ENCODE data around the gene ACRV1. TPM values are rescaled to one million over a fixed set of nuclear protein-coding genes. Genes with fewer than 3 reads are reported as not detected.

The ACRV1 gene
- total and polyA plus RNA-seq, 2 of the 4 experiments (the other 2 are of a cell fraction), result not detected

- Histone ChIP-seq H4K8ac (ENCODE audit: low read depth in 2 of 2, low read length in 2 of 2) (no peak overlapping the region), H2AK9ac (replicated peaks; ENCODE audit: low read depth, low read length, poor library complexity) (no peak overlapping the region), H3K14ac (replicated peaks; ENCODE audit: low read depth, low read length) (no peak overlapping the region), H2BK120ac (ENCODE audit: low read depth, low read length) (no peak overlapping the region), H2BK5ac (ENCODE audit: low read depth, low read length, poor library complexity, severe bottlenecking) (no peak overlapping the region), H3K4me2 (ENCODE audit: low read depth, low read length) (no peak overlapping the region), H3K9me3 (ENCODE audit: control insufficient read depth, insufficient read depth, low read length) (no peaks in the 10 kb centered on the region), H2AFZ (replicated peaks; ENCODE audit: low read length, poor library complexity) (no peak overlapping the region), H3K9ac (ENCODE audit: low read depth, low read length) (no peak overlapping the region), H4K20me1 (ENCODE audit: insufficient read depth, low read length) (no peaks in the 10 kb centered on the region), H3K36me3 (ENCODE audit: control insufficient read depth, insufficient read depth, low read length) (no peaks in the 10 kb centered on the region), H4K5ac (ENCODE audit: low read depth, low read length) (no peak overlapping the region), H3K4ac (ENCODE audit: low read depth, low read length) (no peak overlapping the region), H3K27me3 (ENCODE audit: control insufficient read depth, insufficient read depth, low read length) (no peaks in the 10 kb centered on the region), H3K18ac (ENCODE audit: low read depth, low read length) (no peak overlapping the region), H2BK15ac (ENCODE audit: low read depth, low read length) (no peak overlapping the region), H3K4me3 (ENCODE audit: insufficient read depth, low read depth, low read length) (no peak overlapping the region), H3K4me1 (ENCODE audit: control insufficient read depth, insufficient read depth, low read length) (no peaks in the 10 kb centered on the region), H3K56ac (ENCODE audit: extremely low read depth, insufficient read depth, low read length) (no peak overlapping the region), H2AK5ac (ENCODE audit: low read depth, low read length) (no peak overlapping the region), H3K79me1 (ENCODE audit: low read depth in 1 of 2, low read length in 2 of 2) (no peaks in the 10 kb centered on the region), H3K9me1 (ENCODE audit: insufficient read depth, low read length) (no peaks in the 10 kb centered on the region; the same call in 1 of the 2 replicates), H4K91ac (ENCODE audit: insufficient read depth, low read depth, low read length) (no peak overlapping the region), H3K27ac (ENCODE audit: insufficient read depth, low read length) (no peak overlapping the region), H2BK20ac (ENCODE audit: low read depth, low read length) (no peak overlapping the region), H3K23ac (ENCODE audit: low read depth, low read length) (no peak overlapping the region)
- ChIA-PET CTCF (interaction anchor here (1.4 kb wide), 1 partner anchor 10 kb away, joined by 5 read pairs; no protein-coding TSS in a partner anchor), POLR2A (ENCODE audit: unreplicated experiment) (no interaction called here)
- in situ Hi-C loops (cut with MboI; ENCODE audit: low sequenced_read_pairs) (no loop called here), intact Hi-C loops (cut with micrococcal nuclease) (no loop called here), dilution Hi-C loops (cut with HindIII; ENCODE audit: low sequenced_read_pairs, unreplicated experiment) (no loop called here)
- no peak for ATAC-seq (ENCODE audit: low read depth)
- TF ChIP-seq SMC3 (IDR thresholded peaks at IDR 0.05; ENCODE audit: low read depth, low read length), result no peak
- no peak for TF ChIP-seq FOS (IDR thresholded peaks at IDR 0.05; ENCODE audit: low read depth, low read length)
- TF ChIP-seq MAZ (IDR thresholded peaks at IDR 0.05; ENCODE audit: borderline replicate concordance, low read depth, low read length), result no peak
- no peak for TF ChIP-seq MXI1 (IDR thresholded peaks at IDR 0.05; ENCODE audit: borderline replicate concordance, low read depth, low read length)
- no peak for TF ChIP-seq ELK1 (IDR thresholded peaks at IDR 0.05; ENCODE audit: borderline replicate concordance, low read depth, low read length)
- no peak for TF ChIP-seq RFX5 (IDR thresholded peaks at IDR 0.05; ENCODE audit: low read depth, low read length)
- TF ChIP-seq RAD21 (IDR thresholded peaks at IDR 0.05; ENCODE audit: low read length), result no peak
- no peak for TF ChIP-seq RCOR1 (IDR thresholded peaks at IDR 0.05; ENCODE audit: insufficient replicate concordance, low read length)
- no peak for TF ChIP-seq USF2 (IDR thresholded peaks at IDR 0.05; ENCODE audit: low read depth, low read length)
- TF ChIP-seq CEBPB (IDR thresholded peaks at IDR 0.05; ENCODE audit: low read depth, low read length), result no peak
- no peak for DNase-seq
- 79% methylated on average over 4 of the region's 6 CpGs; no CpG with 5 or more reads in 1 of the 2 experiments for WGBS, 2 experiments (ENCODE audit: extremely low coverage in 2 of 2, insufficient read length in 1 of 2)
- no TSS peak for BruUV-seq (replicated peaks)
Measured at GRCh38 chr11:125689274-125689859, 8.7 kb upstream of the ACRV1 start.
